H9 (cell line): ENCODE data around the gene SNX2. TPM values are rescaled to one million over a fixed set of nuclear protein-coding genes. Genes with fewer than 3 reads are reported as not detected.
A peak's percentile ranks its signal among the peaks of the same experiment; 100 is the strongest.

ENCODE experiments used
- DNase-seq: peaks from one replicate; pipeline ENCODE4 v3.0.0-alpha.2; 2017
- H2AFZ ChIP-seq: one replicate; pipeline ENCODE4 v1.6.1; 2013; ENCODE audit warnings: mild to moderate bottlenecking, low read length, control low read depth, moderate library complexity
- H2AK5ac ChIP-seq: 2 replicates; pipeline ENCODE4 v1.6.1; 2013; ENCODE audit warnings: low read length, control low read depth, mixed read lengths; ENCODE audit not compliant: insufficient read length
- H2BK120ac ChIP-seq: one replicate; pipeline ENCODE4 v1.6.1; 2013; ENCODE audit warnings: low read depth, mild to moderate bottlenecking, low read length, control low read depth, inconsistent platforms; ENCODE audit not compliant: poor library complexity, severe bottlenecking
- H2BK12ac ChIP-seq: 2 replicates; pipeline ENCODE4 v1.6.1; 2013; ENCODE audit warnings: low read length, control low read depth, mixed read lengths, low read depth; ENCODE audit not compliant: insufficient read length
- H2BK15ac ChIP-seq: 2 replicates; pipeline ENCODE4 v1.6.1; 2013; ENCODE audit warnings: low read depth, low read length, control low read depth
- H2BK20ac ChIP-seq: one replicate; pipeline ENCODE4 v1.6.1; 2013; ENCODE audit warnings: low read depth, mild to moderate bottlenecking, low read length, control low read depth, inconsistent platforms; ENCODE audit not compliant: poor library complexity, severe bottlenecking
- H2BK5ac ChIP-seq: 2 replicates; pipeline ENCODE4 v1.6.1; 2013; ENCODE audit warnings: low read length, control low read depth, mixed read lengths; ENCODE audit not compliant: insufficient read length
- H3K14ac ChIP-seq: 2 replicates; pipeline ENCODE4 v1.6.1; 2013; ENCODE audit warnings: low read length, control low read depth; ENCODE audit not compliant: insufficient read depth
- H3K18ac ChIP-seq: 2 replicates; pipeline ENCODE4 v1.6.1; 2013; ENCODE audit warnings: low read depth, mild to moderate bottlenecking, mixed read lengths, low read length, control low read depth; ENCODE audit not compliant: insufficient read length
- H3K23ac ChIP-seq: 2 replicates; pipeline ENCODE4 v1.6.1; 2013; ENCODE audit warnings: low read length, control low read depth, mixed read lengths, low read depth; ENCODE audit not compliant: insufficient read length
- H3K23me2 ChIP-seq: 2 replicates; pipeline ENCODE4 v1.6.1; 2013; ENCODE audit warnings: low read depth, mild to moderate bottlenecking, mixed read lengths, low read length, control low read depth; ENCODE audit not compliant: insufficient read length, poor library complexity, severe bottlenecking
- H3K27ac ChIP-seq: 2 replicates; pipeline ENCODE4 v1.5.1; 2013; ENCODE audit warnings: low read length, control low read depth, mixed read lengths, low read depth; ENCODE audit not compliant: insufficient read length
- H3K27me3 ChIP-seq: 2 replicates; pipeline ENCODE4 v1.6.1; 2013; ENCODE audit warnings: low read length, control low read depth, inconsistent platforms; ENCODE audit not compliant: insufficient read depth
- H3K4ac ChIP-seq: 2 replicates; pipeline ENCODE4 v1.6.1; 2013; ENCODE audit warnings: low read depth, mild to moderate bottlenecking, control low read depth, inconsistent platforms, low read length, moderate library complexity
- H3K4me1 ChIP-seq: 2 replicates; pipeline ENCODE4 v1.6.1; 2013; ENCODE audit warnings: low read length, control low read depth, inconsistent platforms; ENCODE audit not compliant: insufficient read depth
- H3K4me2 ChIP-seq: 2 replicates; pipeline ENCODE4 v1.6.1; 2013; ENCODE audit warnings: low read length, control low read depth, mixed read lengths; ENCODE audit not compliant: insufficient read length, insufficient read depth
- H3K56ac ChIP-seq: 2 replicates; pipeline ENCODE4 v1.6.1; 2013; ENCODE audit warnings: low read depth, mild to moderate bottlenecking, mixed read lengths, low read length, control low read depth; ENCODE audit not compliant: insufficient read length
- H3K79me1 ChIP-seq: 2 replicates; pipeline ENCODE4 v1.6.1; 2013; ENCODE audit warnings: low read depth, mild to moderate bottlenecking, moderate library complexity, low read length, control low read depth, inconsistent platforms; ENCODE audit not compliant: insufficient read depth, poor library complexity, severe bottlenecking
- H3K79me2 ChIP-seq: 2 replicates; pipeline ENCODE4 v1.6.1; 2013; ENCODE audit warnings: low read length, control low read depth, inconsistent platforms; ENCODE audit not compliant: insufficient read depth
- H3K9ac ChIP-seq: 2 replicates; pipeline ENCODE4 v1.6.1; 2013; ENCODE audit warnings: low read length, control low read depth, mixed read lengths; ENCODE audit not compliant: insufficient read length; ENCODE audit errors: extremely low read depth
- H3K9me3 ChIP-seq: one replicate; pipeline ENCODE4 v1.6.1; 2013; ENCODE audit warnings: low read depth, low read length, inconsistent platforms; ENCODE audit not compliant: control insufficient read depth
- H3T11ph ChIP-seq: one replicate; pipeline ENCODE4 v1.6.1; 2013; ENCODE audit warnings: mild to moderate bottlenecking, low read length, control low read depth, inconsistent platforms
- H4K20me1 ChIP-seq: one replicate; pipeline ENCODE4 v1.6.1; 2013; ENCODE audit not compliant: control insufficient read depth, insufficient read length, insufficient read depth
- H4K5ac ChIP-seq: 2 replicates; pipeline ENCODE4 v1.6.1; 2013; ENCODE audit warnings: low read depth, mild to moderate bottlenecking, mixed read lengths, low read length, control low read depth; ENCODE audit not compliant: insufficient read length
- H4K8ac ChIP-seq: replicated peaks from 2 replicates; pipeline ENCODE4 v1.6.1; 2013; ENCODE audit warnings: low read length, control low read depth, mixed read lengths, low read depth; ENCODE audit not compliant: insufficient read length
- H4K91ac ChIP-seq: 2 replicates; pipeline ENCODE4 v1.6.1; 2013; ENCODE audit warnings: low read depth, mild to moderate bottlenecking, moderate library complexity, mixed read lengths, low read length, control low read depth; ENCODE audit not compliant: insufficient read length
- H3K27ac Mint-ChIP-seq, 3 experiments: 2 replicates in 2 of 3; 3 replicates in 1 of 3; pipeline ENCODE4 v1.8.0; 2020 to 2021; ENCODE audit warnings: mixed read lengths in 3 of 3, mild to moderate bottlenecking in 1 of 3, moderate library complexity in 1 of 3
- H3K27me3 Mint-ChIP-seq: 2 replicates; pipeline ENCODE4 v1.8.0; 2021; ENCODE audit warnings: low read depth, mild to moderate bottlenecking, moderate library complexity, mixed read lengths
- H3K36me3 Mint-ChIP-seq, 3 experiments: 2 replicates in 2 of 3; 3 replicates in 1 of 3; pipeline ENCODE4 v1.8.0; 2020 to 2021; ENCODE audit warnings: low read depth in 3 of 3, mixed read lengths in 3 of 3; ENCODE audit not compliant: insufficient read depth in 1 of 3
- H3K4me1 Mint-ChIP-seq, 2 experiments: 2 replicates each; pipeline ENCODE4 v1.8.0; 2020; ENCODE audit warnings: mixed read lengths in 2 of 2
- H3K4me3 Mint-ChIP-seq, 2 experiments: 2 replicates in 1 of 2; 3 replicates in 1 of 2; pipeline ENCODE4 v1.8.0; 2020 to 2021; ENCODE audit warnings: mild to moderate bottlenecking in 2 of 2, mixed read lengths in 2 of 2, moderate library complexity in 1 of 2
- H3K9me3 Mint-ChIP-seq, 2 experiments: 2 replicates in 1 of 2; 3 replicates in 1 of 2; pipeline ENCODE4 v1.8.0; 2020; ENCODE audit warnings: mild to moderate bottlenecking in 2 of 2, mixed read lengths in 2 of 2, moderate library complexity in 1 of 2
- WGBS: extraction: QIAGEN DNeasy Blood & Tissue Kit; methylation state at CpG from one replicate; pipeline ENCODE4 v1.1.7; 2013; ENCODE audit warnings: missing lambda C conversion rate, low lambda C conversion rate, mixed read lengths; ENCODE audit not compliant: insufficient read length; ENCODE audit errors: extremely low coverage; 5-methylcytosine and 5-hydroxymethylcytosine counted together
- total RNA-seq: library from RNA; stranded (reverse); gene quantifications from 2 replicates; pipeline ENCODE4 v1.2.1, GENCODE V29; 2021
- TF ChIP-seq, protein P1 (sequence below): fragments of 200-600 bp; sonication (generic); conservative IDR thresholded peaks from 3 replicates; pipeline ENCODE4 v1.8.0; 2021; ENCODE audit warnings: antibody characterized with exemption, mild to moderate bottlenecking

SNX2 gene
- total RNA-seq, 1 experiment from 2014 or later = 62.6 TPM

DNA sequence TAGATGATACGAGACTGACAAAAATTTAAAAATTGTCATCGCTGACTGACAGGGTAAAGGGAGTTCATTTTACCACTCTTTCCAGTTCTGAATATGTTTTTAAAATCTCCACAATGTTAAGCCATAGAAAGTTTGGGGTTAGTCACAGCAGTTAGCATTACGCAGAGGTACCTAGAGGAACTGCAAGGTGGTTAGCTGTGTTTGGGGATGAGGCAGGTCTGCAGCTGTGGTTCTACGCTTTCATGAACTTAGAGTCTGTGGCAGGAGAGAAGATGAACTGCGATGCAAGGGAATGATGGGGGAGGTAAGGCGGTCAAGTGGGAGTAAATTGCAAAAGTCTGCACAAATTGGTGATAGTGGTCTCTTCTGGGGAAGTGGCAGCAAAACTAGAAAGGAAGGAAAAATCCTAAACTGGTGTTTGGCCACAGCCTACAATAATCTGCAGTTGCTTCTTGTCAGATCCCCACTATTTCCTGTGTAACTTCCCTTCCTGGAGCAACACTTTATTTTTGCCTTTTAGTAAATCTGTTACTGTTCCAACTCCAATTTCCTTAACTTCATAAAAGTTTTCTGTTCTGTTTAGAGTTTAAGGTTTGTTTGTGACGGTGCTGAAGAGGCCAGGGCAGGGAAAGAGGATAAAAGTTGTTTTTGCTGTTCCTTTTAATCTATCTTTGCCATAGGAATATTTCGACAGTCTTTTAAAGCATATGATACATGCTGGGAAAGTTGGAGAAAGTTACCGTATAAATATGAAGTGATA is 38.6 kb upstream of the SNX2 start:
- TF ChIP-seq, protein P1, sequence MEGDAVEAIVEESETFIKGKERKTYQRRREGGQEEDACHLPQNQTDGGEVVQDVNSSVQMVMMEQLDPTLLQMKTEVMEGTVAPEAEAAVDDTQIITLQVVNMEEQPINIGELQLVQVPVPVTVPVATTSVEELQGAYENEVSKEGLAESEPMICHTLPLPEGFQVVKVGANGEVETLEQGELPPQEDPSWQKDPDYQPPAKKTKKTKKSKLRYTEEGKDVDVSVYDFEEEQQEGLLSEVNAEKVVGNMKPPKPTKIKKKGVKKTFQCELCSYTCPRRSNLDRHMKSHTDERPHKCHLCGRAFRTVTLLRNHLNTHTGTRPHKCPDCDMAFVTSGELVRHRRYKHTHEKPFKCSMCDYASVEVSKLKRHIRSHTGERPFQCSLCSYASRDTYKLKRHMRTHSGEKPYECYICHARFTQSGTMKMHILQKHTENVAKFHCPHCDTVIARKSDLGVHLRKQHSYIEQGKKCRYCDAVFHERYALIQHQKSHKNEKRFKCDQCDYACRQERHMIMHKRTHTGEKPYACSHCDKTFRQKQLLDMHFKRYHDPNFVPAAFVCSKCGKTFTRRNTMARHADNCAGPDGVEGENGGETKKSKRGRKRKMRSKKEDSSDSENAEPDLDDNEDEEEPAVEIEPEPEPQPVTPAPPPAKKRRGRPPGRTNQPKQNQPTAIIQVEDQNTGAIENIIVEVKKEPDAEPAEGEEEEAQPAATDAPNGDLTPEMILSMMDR = no peak
- H4K8ac ChIP-seq = no peak overlapping the region
- no peak overlapping the region for H2AK5ac ChIP-seq
- Mint-ChIP-seq H3K27ac (no peak overlapping the region), H3K36me3 (no peaks in the 10 kb centered on the region), H3K27me3 (no peaks in the 10 kb centered on the region), H3K4me1 (peaks cover 0 to 5% of the 10 kb centered on the region in 2 experiments; a peak in 1 of 4 replicates), H3K9me3 (no peaks in the 10 kb centered on the region; a peak in 1 of 5 replicates), H3K4me3 (no peak overlapping the region)
- H3K18ac ChIP-seq = no peak overlapping the region
- no peak overlapping the region for H2BK5ac ChIP-seq
- no peaks in the 10 kb centered on the region; the same call in 1 of the 2 replicates for H3K4me1 ChIP-seq
- no peak overlapping the region for H2BK15ac ChIP-seq
- no peak overlapping the region for H3K4me2 ChIP-seq
- peak overlapping the region; percentile 73 for H2AFZ ChIP-seq
- H3K79me2 ChIP-seq = no peaks in the 10 kb centered on the region
- no CpG with 5 or more reads among the region's 9 CpGs for WGBS
- H3K27me3 ChIP-seq = no peaks in the 10 kb centered on the region
- no peak overlapping the region for H3K27ac ChIP-seq
- no peaks in the 10 kb centered on the region for H3K23me2 ChIP-seq
- H4K5ac ChIP-seq = no peak overlapping the region
- no peak overlapping the region for H3K23ac ChIP-seq
- H3T11ph ChIP-seq = no peak overlapping the region
- H4K20me1 ChIP-seq = no peaks in the 10 kb centered on the region
- H2BK12ac ChIP-seq = no peak overlapping the region
- no peak overlapping the region for H3K14ac ChIP-seq
- no peak overlapping the region for H3K56ac ChIP-seq
- no peak overlapping the region for H2BK20ac ChIP-seq
- no peak overlapping the region for H3K9ac ChIP-seq
- no peak for DNase-seq
- no peak overlapping the region for H4K91ac ChIP-seq
- no peaks in the 10 kb centered on the region for H3K9me3 ChIP-seq
- no peak overlapping the region for H2BK120ac ChIP-seq
- H3K79me1 ChIP-seq = no peaks in the 10 kb centered on the region
- H3K4ac ChIP-seq = no peak overlapping the region
